Measurements from ENCODE around the gene ANXA11. TPM values are rescaled to one million over a fixed set of nuclear protein-coding genes. Genes with fewer than 3 reads are reported as not detected.

ANXA11 gene
- total and polyA plus RNA-seq, 9 of the 15 experiments (the other 6 are each of a cell fraction or from before 2014, with no cell fraction given), result 43.6 to 212 (median 109) TPM

DNA sequence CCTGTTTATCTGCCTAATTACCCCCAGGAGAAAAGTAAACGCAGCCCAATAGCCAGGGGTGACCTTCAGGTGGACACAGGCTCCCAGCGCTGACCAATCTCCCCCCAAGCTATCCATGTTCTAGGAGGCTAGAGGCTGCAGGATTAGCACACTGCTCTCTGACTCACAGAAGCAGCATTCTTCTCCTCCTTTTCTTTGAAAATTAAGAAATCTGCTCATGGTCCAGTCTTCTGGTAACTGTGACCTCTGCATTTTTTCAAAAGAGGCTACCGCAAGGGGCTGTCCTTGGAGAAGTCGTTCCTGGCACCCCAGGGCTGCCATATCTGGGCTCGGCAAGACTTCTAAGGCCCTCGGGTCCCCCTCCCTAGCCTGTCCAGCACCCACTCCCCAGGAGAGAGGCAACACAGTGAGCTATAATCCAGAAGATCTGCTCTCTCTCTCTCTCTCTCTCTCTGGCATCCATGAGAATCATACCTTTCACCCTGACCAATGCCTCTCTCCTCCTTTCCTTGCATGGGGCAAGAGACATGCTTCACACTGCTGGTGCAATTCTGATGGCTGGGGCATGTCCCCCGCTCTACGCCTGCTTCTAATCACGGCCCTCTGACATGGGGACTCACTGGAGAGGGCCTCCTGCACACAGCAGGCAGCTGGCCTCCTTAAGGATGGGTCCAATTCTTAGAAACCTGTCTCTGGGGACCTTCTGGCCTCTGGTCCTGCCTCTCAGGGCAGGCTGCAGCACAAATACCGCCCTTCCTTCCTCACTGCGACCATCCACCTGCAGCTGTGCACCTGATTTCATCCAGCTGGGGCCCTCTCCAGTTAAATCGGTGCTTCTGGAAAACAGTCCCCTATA is 27.3 kb downstream of the ANXA11 start (continued):
- TF ChIP-seq, protein P1, sequence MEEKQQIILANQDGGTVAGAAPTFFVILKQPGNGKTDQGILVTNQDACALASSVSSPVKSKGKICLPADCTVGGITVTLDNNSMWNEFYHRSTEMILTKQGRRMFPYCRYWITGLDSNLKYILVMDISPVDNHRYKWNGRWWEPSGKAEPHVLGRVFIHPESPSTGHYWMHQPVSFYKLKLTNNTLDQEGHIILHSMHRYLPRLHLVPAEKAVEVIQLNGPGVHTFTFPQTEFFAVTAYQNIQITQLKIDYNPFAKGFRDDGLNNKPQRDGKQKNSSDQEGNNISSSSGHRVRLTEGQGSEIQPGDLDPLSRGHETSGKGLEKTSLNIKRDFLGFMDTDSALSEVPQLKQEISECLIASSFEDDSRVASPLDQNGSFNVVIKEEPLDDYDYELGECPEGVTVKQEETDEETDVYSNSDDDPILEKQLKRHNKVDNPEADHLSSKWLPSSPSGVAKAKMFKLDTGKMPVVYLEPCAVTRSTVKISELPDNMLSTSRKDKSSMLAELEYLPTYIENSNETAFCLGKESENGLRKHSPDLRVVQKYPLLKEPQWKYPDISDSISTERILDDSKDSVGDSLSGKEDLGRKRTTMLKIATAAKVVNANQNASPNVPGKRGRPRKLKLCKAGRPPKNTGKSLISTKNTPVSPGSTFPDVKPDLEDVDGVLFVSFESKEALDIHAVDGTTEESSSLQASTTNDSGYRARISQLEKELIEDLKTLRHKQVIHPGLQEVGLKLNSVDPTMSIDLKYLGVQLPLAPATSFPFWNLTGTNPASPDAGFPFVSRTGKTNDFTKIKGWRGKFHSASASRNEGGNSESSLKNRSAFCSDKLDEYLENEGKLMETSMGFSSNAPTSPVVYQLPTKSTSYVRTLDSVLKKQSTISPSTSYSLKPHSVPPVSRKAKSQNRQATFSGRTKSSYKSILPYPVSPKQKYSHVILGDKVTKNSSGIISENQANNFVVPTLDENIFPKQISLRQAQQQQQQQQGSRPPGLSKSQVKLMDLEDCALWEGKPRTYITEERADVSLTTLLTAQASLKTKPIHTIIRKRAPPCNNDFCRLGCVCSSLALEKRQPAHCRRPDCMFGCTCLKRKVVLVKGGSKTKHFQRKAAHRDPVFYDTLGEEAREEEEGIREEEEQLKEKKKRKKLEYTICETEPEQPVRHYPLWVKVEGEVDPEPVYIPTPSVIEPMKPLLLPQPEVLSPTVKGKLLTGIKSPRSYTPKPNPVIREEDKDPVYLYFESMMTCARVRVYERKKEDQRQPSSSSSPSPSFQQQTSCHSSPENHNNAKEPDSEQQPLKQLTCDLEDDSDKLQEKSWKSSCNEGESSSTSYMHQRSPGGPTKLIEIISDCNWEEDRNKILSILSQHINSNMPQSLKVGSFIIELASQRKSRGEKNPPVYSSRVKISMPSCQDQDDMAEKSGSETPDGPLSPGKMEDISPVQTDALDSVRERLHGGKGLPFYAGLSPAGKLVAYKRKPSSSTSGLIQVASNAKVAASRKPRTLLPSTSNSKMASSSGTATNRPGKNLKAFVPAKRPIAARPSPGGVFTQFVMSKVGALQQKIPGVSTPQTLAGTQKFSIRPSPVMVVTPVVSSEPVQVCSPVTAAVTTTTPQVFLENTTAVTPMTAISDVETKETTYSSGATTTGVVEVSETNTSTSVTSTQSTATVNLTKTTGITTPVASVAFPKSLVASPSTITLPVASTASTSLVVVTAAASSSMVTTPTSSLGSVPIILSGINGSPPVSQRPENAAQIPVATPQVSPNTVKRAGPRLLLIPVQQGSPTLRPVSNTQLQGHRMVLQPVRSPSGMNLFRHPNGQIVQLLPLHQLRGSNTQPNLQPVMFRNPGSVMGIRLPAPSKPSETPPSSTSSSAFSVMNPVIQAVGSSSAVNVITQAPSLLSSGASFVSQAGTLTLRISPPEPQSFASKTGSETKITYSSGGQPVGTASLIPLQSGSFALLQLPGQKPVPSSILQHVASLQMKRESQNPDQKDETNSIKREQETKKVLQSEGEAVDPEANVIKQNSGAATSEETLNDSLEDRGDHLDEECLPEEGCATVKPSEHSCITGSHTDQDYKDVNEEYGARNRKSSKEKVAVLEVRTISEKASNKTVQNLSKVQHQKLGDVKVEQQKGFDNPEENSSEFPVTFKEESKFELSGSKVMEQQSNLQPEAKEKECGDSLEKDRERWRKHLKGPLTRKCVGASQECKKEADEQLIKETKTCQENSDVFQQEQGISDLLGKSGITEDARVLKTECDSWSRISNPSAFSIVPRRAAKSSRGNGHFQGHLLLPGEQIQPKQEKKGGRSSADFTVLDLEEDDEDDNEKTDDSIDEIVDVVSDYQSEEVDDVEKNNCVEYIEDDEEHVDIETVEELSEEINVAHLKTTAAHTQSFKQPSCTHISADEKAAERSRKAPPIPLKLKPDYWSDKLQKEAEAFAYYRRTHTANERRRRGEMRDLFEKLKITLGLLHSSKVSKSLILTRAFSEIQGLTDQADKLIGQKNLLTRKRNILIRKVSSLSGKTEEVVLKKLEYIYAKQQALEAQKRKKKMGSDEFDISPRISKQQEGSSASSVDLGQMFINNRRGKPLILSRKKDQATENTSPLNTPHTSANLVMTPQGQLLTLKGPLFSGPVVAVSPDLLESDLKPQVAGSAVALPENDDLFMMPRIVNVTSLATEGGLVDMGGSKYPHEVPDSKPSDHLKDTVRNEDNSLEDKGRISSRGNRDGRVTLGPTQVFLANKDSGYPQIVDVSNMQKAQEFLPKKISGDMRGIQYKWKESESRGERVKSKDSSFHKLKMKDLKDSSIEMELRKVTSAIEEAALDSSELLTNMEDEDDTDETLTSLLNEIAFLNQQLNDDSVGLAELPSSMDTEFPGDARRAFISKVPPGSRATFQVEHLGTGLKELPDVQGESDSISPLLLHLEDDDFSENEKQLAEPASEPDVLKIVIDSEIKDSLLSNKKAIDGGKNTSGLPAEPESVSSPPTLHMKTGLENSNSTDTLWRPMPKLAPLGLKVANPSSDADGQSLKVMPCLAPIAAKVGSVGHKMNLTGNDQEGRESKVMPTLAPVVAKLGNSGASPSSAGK (IDR thresholded peaks at IDR 0.05), result no peak
- no peak for TF ChIP-seq HDAC2 (IDR thresholded peaks at IDR 0.05)
- TF ChIP-seq, protein P2, sequence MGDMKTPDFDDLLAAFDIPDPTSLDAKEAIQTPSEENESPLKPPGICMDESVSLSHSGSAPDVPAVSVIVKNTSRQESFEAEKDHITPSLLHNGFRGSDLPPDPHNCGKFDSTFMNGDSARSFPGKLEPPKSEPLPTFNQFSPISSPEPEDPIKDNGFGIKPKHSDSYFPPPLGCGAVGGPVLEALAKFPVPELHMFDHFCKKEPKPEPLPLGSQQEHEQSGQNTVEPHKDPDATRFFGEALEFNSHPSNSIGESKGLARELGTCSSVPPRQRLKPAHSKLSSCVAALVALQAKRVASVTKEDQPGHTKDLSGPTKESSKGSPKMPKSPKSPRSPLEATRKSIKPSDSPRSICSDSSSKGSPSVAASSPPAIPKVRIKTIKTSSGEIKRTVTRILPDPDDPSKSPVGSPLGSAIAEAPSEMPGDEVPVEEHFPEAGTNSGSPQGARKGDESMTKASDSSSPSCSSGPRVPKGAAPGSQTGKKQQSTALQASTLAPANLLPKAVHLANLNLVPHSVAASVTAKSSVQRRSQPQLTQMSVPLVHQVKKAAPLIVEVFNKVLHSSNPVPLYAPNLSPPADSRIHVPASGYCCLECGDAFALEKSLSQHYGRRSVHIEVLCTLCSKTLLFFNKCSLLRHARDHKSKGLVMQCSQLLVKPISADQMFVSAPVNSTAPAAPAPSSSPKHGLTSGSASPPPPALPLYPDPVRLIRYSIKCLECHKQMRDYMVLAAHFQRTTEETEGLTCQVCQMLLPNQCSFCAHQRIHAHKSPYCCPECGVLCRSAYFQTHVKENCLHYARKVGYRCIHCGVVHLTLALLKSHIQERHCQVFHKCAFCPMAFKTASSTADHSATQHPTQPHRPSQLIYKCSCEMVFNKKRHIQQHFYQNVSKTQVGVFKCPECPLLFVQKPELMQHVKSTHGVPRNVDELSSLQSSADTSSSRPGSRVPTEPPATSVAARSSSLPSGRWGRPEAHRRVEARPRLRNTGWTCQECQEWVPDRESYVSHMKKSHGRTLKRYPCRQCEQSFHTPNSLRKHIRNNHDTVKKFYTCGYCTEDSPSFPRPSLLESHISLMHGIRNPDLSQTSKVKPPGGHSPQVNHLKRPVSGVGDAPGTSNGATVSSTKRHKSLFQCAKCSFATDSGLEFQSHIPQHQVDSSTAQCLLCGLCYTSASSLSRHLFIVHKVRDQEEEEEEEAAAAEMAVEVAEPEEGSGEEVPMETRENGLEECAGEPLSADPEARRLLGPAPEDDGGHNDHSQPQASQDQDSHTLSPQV (IDR thresholded peaks at IDR 0.05), result no peak
- no peak for TF ChIP-seq SAFB (IDR thresholded peaks at IDR 0.05; ENCODE audit: borderline replicate concordance, low read depth, low read length)
- TF ChIP-seq, protein P3, sequence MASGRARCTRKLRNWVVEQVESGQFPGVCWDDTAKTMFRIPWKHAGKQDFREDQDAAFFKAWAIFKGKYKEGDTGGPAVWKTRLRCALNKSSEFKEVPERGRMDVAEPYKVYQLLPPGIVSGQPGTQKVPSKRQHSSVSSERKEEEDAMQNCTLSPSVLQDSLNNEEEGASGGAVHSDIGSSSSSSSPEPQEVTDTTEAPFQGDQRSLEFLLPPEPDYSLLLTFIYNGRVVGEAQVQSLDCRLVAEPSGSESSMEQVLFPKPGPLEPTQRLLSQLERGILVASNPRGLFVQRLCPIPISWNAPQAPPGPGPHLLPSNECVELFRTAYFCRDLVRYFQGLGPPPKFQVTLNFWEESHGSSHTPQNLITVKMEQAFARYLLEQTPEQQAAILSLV (tag; IDR thresholded peaks at IDR 0.05), result no peak

Measured in K562 (cell line).